GM21526 (cell line): Measurements from ENCODE around the gene MPG.

Experiments
- ATAC-seq: cut with Tn5 transposase; IDR thresholded peaks from one replicate; pipeline ENCODE4 v1.9.1; 2021; ENCODE audit warnings: moderate library complexity; ENCODE audit not compliant: unreplicated experiment, low FRiP score

The MPG gene

GRCh38 chr16:83060-83603 lies 5.1 kb downstream of the MPG start:
- no peak for ATAC-seq

- no peak for ATAC-seq
These were observed 6.0 kb downstream of the MPG start for GRCh38 chr16:83781-84615.

- no peak for ATAC-seq
These were observed 6.8 kb downstream of the MPG start for GRCh38 chr16:84718-85406.

GRCh38 chr16:85407-85782 lies 7.4 kb downstream of the MPG start:
- ATAC-seq = no peak

- ATAC-seq = no peak
These were observed 7.8 kb downstream of the MPG start for GRCh38 chr16:85865-86264.

GRCh38 chr16:86483-86952 lies 8.5 kb downstream of the MPG start:
- ATAC-seq = no peak

GRCh38 chr16:88613-89012 lies 10.6 kb downstream of the MPG start:
- ATAC-seq = no peak

GRCh38 chr16:89391-90302 lies 11.6 kb downstream of the MPG start:
- no peak for ATAC-seq

GRCh38 chr16:91484-91883 lies 13.5 kb downstream of the MPG start:
- no peak for ATAC-seq

- no peak for ATAC-seq
These were observed 14.7 kb downstream of the MPG start for GRCh38 chr16:92431-93339.

GRCh38 chr16:94918-95265 lies 16.9 kb downstream of the MPG start:
- no peak for ATAC-seq

- peak; percentile 54 for ATAC-seq
These were observed 18.9 kb downstream of the MPG start for GRCh38 chr16:96935-97381.

GRCh38 chr16:97822-98221 lies 19.8 kb downstream of the MPG start:
- no peak for ATAC-seq

- no peak for ATAC-seq
These were observed 23.0 kb downstream of the MPG start for GRCh38 chr16:100989-101388.

GRCh38 chr16:101586-101985 lies 23.6 kb downstream of the MPG start:
- ATAC-seq = no peak

- no peak for ATAC-seq
These were observed 24.2 kb downstream of the MPG start for GRCh38 chr16:102060-102855.

GRCh38 chr16:104355-104754 lies 26.3 kb downstream of the MPG start:
- ATAC-seq = no peak

- no peak for ATAC-seq
These were observed 26.9 kb downstream of the MPG start for GRCh38 chr16:104928-105327.

- no peak for ATAC-seq
These were observed 27.5 kb downstream of the MPG start for GRCh38 chr16:105521-105920.
